Nasal cavity respiratory epithelium epithelial cell of viscerocranial mucosa (primary cell): ENCODE results near the gene LIX1. TPM values are rescaled to one million over a fixed set of nuclear protein-coding genes. Genes with fewer than 3 reads are reported as not detected.

ENCODE experiments used
- total RNA-seq: library from RNA; depleted of rRNA; stranded (reverse); fragments of >200 nt; gene quantifications from 2 replicates; pipeline ENCODE4 v1.2.3, GENCODE V29; 2014

The LIX1 gene
- not detected in 2 replicates for total RNA-seq

DNA sequence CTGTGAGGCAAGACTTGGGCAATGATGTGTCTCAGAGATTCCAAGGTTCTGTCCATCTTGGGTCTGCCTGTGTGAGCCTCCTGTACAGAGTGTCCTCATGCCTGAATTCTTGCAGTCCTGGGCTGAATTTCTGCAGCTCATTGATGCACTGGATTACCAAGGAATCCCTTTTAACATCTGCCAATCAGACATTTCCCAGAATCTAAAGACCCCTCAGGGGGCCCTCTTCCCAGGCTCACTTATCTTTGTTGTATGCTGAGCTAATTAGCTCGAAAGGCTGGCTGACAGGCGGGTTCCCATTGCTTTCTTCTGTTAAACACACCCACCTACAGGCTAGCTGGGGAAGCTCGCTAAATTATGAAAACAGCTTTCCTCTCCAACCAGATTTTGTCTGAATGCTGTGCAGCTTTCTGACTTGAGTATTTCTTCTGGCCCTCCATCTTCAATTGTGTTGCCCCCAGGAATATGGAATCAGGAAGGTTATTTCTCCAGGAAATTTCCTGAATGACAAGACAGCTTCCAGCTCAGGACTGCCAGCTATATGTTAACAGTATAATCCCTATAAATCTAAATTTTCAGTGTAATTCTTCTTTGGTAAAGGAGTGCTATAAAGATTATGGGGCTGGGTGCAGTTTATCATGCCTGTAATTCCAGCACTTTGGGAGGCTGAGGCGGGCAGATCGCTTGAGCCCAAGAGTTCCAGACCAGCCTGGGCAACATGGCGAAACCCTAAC, at the start of gene LIX1:
LIX1 (minus strand) TSS at position 91 of the 734 bp plus-strand sequence; CDS start at position 56, 35 bp downstream.

DNA sequence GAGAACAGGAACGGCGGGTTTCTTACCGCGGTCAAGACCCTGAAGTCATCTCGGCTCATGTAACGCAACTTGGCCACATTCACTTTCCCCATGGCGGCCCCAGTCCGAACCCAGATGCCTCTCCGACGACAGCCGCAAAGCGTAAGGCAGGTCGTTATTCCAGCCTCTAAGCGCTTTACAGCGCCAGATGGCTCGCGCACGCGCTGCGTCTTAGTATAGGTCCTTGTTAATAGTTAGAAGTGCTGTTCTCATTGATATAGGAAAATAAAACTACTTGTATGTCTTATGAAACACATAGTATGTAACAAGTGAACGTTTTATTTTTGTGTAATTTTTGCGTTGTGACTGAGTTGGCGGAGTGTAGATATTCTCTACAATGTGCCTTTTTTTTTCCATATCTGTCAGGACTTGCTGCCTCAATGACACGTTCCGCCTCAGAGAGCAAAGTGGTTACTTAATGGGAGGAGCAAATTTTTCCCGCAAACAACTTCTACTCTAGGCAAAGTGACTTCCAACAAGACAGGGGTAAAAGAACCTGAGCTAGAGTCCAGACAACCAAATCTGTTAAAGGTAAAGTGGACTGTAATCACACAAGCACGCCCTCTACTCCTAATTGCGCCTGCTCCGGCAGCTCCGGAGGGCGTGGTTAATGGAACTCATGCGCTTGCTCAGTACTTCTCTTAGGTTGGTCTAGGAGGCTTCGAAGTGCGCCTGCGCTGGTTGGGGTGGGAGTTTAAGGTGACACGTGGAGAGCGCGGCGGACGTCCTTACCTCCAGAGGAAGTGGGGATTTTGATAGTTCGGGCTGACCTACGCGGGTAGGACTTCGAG, 40.9 kb upstream of the LIX1 start, which contains the start of gene RIOK2:
RIOK2 (minus strand) TSS at position 148 of the 830 bp plus-strand sequence; CDS start at position 92, 56 bp downstream.

Other genes starting within 250 kb of the LIX1 start
- gene LNPEP, start 206.5 kb downstream of the LIX1 start, total RNA-seq, result 51.8 and 55.7 TPM in 2 replicates
- gene RIOK2, start 40.6 kb upstream of the LIX1 start, total RNA-seq, result 28.7 and 29.8 TPM in 2 replicates